ENCODE results near the gene UTP18.
A peak's percentile ranks its signal among the peaks of the same experiment; 100 is the strongest.
"Not testable (repeated sequence)": the region's sequence is repeated elsewhere in the genome, so short reads cannot be mapped to it uniquely, and the experiment has no call there.

Gene UTP18

DNA sequence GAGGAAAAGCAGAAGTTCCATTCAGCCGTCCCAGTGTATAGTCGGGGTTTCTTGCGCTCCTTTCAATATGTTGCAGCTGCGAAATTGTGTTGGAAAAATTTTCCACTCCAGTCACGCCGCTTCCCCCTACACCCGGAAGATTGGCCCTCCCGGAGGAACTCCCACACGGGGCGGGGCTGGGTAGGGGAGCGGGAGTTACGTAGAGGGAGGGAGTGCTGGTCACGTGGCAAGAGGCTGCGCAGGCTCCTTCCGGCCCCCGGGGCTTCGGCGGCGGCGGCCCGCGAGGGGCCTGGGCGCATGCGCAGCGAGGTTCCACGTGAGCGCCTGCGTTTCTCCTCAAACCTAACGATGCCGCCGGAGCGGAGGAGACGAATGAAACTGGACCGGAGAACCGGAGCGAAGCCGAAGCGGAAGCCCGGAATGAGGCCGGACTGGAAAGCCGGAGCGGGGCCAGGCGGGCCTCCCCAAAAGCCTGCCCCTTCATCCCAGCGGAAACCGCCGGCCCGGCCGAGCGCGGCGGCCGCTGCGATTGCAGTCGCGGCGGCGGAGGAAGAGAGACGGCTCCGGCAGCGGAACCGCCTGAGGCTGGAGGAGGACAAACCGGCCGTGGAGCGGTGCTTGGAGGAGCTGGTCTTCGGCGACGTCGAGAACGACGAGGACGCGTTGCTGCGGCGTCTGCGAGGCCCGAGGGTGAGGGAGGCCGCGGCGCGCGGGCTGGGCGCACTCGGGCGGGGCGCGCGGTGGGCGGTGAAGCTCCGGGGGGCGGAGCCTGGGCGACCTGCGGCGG, at the start of gene UTP18:
UTP18 (plus strand) TSS at position 310 of the 787 bp plus-strand sequence; CDS start at position 349, 39 bp downstream.
- TF ChIP-seq ZNF274 (IDR thresholded peaks at IDR 0.05; ENCODE audit: low read depth, low read length) = no peak
- H3K4me3 ChIP-seq (ENCODE audit: low read length) = peak within 1 kb of the TSS; percentile 88

GRCh38 chr17:51214920-51215319, 45.4 kb upstream of the UTP18 start:
- no peak overlapping the region for H3K4me3 ChIP-seq (ENCODE audit: low read length)
- TF ChIP-seq ZNF274 (IDR thresholded peaks at IDR 0.05; ENCODE audit: low read depth, low read length) = no peak

GRCh38 chr17:51217946-51218345, 42.4 kb upstream of the UTP18 start:
- no peak for TF ChIP-seq ZNF274 (IDR thresholded peaks at IDR 0.05; ENCODE audit: low read depth, low read length)
- H3K4me3 ChIP-seq (ENCODE audit: low read length) = no peak overlapping the region

DNA sequence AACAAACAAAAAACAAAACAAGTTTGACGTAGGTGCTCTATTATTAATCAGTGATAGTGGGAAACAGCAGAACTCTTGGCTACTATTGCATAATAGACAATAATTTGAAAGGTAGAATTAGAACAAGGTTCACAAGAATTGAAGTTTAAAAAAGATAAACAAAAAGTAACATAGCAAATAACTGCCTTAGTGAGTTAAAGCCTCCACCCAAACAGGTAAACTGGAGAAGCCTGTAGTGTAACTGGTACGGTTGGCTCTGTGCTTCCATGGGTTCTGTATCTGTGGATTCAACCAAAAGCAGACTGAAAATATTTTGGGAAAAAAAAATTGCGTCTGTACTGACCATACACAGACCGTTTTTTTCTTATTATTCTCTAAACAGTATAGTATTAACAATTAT, 39.0 kb upstream of the UTP18 start:
- no peak for TF ChIP-seq ZNF274 (IDR thresholded peaks at IDR 0.05; ENCODE audit: low read depth, low read length)
- no peak overlapping the region for H3K4me3 ChIP-seq (ENCODE audit: low read length)

GRCh38 chr17:51224402-51225262, 35.7 kb upstream of the UTP18 start:
- no peak overlapping the region for H3K4me3 ChIP-seq (ENCODE audit: low read length)
- TF ChIP-seq ZNF274 (IDR thresholded peaks at IDR 0.05; ENCODE audit: low read depth, low read length) = no peak

DNA sequence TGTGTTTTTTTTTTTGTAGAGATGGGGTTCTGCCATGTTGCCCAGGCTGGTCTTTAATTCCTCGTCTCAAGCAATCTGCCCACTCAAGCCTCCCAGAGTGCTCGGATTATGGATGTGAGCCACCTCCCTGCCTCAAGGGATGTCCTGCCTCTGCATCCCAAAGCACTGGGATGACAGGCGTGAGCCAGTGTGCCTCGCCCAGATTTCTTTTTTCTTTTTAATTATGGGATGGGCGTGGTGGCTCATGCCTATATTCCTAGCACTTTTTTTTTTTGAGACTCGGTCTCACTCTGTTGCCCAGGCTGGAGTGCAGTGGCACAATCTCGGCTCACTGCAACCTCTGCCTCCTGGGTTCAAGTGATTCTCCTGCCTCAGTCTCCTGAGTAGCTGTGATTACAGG, 34.8 kb upstream of the UTP18 start:
- H3K4me3 ChIP-seq (ENCODE audit: low read length) = not testable (repeated sequence)

DNA sequence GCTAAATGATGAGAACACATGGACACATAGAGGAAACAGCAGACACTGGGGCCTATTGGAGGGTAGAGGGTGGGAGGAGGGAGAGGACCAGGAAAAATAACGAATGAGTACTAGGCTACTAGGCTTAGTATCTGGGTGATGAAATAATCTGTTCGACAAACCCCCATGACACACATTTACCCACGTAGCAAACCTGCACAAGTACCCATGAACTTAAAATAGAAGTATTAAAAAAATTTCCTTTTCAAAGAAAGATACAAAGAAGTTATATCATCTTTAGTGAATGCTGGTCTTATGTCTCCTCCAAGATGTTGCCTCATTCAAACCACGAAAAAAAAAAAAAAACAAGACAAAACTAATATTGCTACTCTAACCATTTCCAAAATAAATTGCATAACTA, 32.2 kb upstream of the UTP18 start:
- TF ChIP-seq ZNF274 (IDR thresholded peaks at IDR 0.05; ENCODE audit: low read depth, low read length) = no peak

GRCh38 chr17:51229889-51230288, 30.5 kb upstream of the UTP18 start:
- no peak for TF ChIP-seq ZNF274 (IDR thresholded peaks at IDR 0.05; ENCODE audit: low read depth, low read length)
- no peak overlapping the region for H3K4me3 ChIP-seq (ENCODE audit: low read length)

More for the DNA sequence above, 32.2 kb upstream of the UTP18 start:
- H3K4me3 ChIP-seq (ENCODE audit: low read length) = no peak overlapping the region

DNA sequence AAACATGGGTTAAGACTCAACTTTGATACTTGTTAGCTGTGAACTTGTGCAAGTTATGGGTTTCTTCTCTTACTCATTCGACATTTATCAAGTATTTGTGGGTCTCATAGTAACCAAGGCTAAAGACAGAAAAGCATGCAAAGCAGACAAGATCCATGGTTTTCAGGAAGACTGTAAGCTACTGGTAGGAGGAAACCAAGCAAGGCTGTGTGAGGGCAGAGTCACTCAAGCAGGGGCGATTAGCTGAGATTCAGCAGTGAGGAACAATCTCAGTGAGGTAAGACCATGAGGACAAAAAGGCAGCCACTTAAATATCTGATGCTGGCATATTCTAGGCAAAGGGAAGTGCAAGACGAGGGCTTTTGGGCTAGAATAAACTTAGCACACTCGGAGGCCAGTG, 30.0 kb upstream of the UTP18 start:
- no peak for TF ChIP-seq ZNF274 (IDR thresholded peaks at IDR 0.05; ENCODE audit: low read depth, low read length)
- no peak overlapping the region for H3K4me3 ChIP-seq (ENCODE audit: low read length)

GRCh38 chr17:51231999-51232398, 28.3 kb upstream of the UTP18 start:
- TF ChIP-seq ZNF274 (IDR thresholded peaks at IDR 0.05; ENCODE audit: low read depth, low read length) = no peak
- H3K4me3 ChIP-seq (ENCODE audit: low read length) = no peak overlapping the region

GRCh38 chr17:51234162-51234561, 26.2 kb upstream of the UTP18 start:
- no peak overlapping the region for H3K4me3 ChIP-seq (ENCODE audit: low read length)
- no peak for TF ChIP-seq ZNF274 (IDR thresholded peaks at IDR 0.05; ENCODE audit: low read depth, low read length)

DNA sequence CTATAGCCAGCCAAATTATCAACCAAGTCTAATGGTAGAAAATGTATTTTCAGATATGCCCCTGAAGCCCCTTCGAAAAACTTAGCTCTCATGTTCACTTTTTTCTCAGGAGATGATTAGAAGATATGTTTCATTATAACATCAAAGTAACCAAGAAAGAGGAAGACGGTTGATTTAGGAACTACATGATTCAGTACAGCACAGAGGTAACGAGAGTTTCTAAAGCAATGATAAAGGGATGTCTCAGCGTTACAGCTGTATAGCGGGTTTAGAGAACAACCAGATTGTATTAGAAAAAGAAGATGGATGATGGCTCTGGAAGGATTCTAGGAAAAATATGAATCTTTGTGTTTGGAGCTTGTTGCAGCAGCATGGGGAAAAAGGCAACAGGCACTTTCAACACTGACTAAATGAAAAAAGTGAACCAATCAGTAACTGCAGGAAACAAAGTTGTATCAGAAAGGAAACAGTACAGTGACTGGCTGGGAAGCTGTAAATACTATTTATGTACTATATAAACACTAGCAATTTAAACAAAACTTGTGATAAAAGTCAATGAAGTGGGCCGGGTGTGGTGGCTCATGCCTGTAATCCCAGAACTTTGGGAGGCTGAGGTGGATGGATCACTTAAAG, 22.0 kb upstream of the UTP18 start:
- no peak for TF ChIP-seq ZNF274 (IDR thresholded peaks at IDR 0.05; ENCODE audit: low read depth, low read length)
- peak overlapping the region; percentile 46; the same call in 1 of the 2 replicates for H3K4me3 ChIP-seq (ENCODE audit: low read length)

DNA sequence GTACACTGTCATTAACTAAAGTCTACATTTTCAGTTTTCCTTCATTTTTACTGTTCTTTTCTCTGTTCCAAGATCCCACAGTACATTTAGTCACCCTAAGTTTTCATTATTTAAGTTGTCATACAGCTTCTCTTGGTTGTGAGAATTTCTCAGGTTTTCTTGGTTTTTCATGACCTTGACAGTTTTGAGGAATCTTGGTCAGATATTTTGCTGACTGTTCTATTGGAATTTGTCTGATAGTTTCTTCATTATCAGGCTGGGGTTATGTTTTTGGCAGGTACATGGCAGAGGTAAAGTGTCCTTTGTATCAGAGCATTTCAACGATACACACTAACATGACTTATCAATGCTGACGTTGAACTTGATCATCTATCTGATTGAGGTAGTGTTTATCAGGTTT, 20.1 kb upstream of the UTP18 start:
- H3K4me3 ChIP-seq (ENCODE audit: low read length) = no peak overlapping the region
- TF ChIP-seq ZNF274 (IDR thresholded peaks at IDR 0.05; ENCODE audit: low read depth, low read length) = no peak

- TF ChIP-seq ZNF274 (IDR thresholded peaks at IDR 0.05; ENCODE audit: low read depth, low read length) = no peak
- H3K4me3 ChIP-seq (ENCODE audit: low read length) = no peak overlapping the region
Observed at GRCh38 chr17:51244041-51244440, 16.3 kb upstream of the UTP18 start.
